Measurements from ENCODE around the gene HECW1.
A peak's percentile ranks its signal among the peaks of the same experiment; 100 is the strongest.
"Not testable (repeated sequence)": the region's sequence is repeated elsewhere in the genome, so short reads cannot be mapped to it uniquely, and the experiment has no call there.

HECW1 gene

DNA sequence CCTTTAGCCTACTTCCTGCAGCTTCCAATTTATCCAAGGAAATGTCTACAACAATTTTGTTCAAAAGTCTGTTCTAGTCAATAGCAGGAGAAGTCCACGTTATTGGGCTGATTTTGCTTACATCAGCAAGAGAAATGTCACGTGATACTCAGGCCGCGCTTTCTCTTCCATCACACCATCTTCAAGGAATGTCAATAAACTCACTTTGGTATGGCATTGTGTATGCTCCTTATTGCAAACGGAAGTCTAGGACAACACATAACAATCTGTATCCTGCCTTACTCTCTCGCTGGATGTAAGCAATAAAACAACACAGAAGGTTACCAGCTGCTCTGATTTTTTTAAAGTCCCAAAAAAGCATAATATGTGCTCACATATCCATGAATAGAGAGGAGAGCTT is 453.3 kb downstream of the HECW1 start:
- no peaks in the 10 kb centered on the region for H3K4me1 ChIP-seq
- intact Hi-C loops (cut with DNase I; ENCODE audit: low total_unique reads) = no loop called here

GRCh38 chr7:43568529-43568928 is 456.1 kb downstream of the HECW1 start:
- no peaks in the 10 kb centered on the region for H3K4me1 ChIP-seq
- no peak overlapping the region for H3K27ac ChIP-seq
- H3K4me3 ChIP-seq = no peak overlapping the region
- no peaks in the 10 kb centered on the region for H3K9me3 ChIP-seq
- intact Hi-C loops (cut with DNase I; ENCODE audit: low total_unique reads) = no loop called here
- H3K27me3 ChIP-seq = no peaks in the 10 kb centered on the region
- TF ChIP-seq, protein P1, sequence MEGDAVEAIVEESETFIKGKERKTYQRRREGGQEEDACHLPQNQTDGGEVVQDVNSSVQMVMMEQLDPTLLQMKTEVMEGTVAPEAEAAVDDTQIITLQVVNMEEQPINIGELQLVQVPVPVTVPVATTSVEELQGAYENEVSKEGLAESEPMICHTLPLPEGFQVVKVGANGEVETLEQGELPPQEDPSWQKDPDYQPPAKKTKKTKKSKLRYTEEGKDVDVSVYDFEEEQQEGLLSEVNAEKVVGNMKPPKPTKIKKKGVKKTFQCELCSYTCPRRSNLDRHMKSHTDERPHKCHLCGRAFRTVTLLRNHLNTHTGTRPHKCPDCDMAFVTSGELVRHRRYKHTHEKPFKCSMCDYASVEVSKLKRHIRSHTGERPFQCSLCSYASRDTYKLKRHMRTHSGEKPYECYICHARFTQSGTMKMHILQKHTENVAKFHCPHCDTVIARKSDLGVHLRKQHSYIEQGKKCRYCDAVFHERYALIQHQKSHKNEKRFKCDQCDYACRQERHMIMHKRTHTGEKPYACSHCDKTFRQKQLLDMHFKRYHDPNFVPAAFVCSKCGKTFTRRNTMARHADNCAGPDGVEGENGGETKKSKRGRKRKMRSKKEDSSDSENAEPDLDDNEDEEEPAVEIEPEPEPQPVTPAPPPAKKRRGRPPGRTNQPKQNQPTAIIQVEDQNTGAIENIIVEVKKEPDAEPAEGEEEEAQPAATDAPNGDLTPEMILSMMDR (IDR thresholded peaks at IDR 0.05) = no peak
- no peaks in the 10 kb centered on the region for H3K36me3 ChIP-seq
- no peak for DNase-seq

More for the DNA sequence above, 453.3 kb downstream of the HECW1 start:
- no peak overlapping the region for H3K27ac ChIP-seq
- no peaks in the 10 kb centered on the region for H3K9me3 ChIP-seq
- no peaks in the 10 kb centered on the region for H3K27me3 ChIP-seq
- no peaks in the 10 kb centered on the region for H3K36me3 ChIP-seq
- no peak for DNase-seq
- H3K4me3 ChIP-seq = no peak overlapping the region
- TF ChIP-seq, protein P1 (IDR thresholded peaks at IDR 0.05) = no peak

DNA sequence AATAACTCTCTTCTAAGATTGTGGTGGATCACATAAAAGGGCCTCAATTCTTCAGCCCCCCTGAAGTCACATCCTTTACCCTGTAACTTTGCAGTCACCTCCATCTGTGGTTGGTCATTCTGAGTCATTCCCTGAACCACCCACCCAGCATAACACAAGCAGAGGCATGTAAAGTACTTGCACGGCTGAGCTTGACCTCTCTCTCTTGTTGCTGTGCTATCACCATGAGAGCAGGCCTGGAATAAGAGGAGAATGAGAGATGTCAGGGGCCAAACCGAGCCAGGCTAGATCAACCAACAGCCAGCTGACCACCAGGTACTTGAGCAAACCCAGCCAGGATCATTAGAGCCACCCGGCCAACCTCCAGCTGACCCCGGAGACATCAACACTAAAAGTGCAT is 457.0 kb downstream of the HECW1 start:
- no peak overlapping the region for H3K27ac ChIP-seq
- TF ChIP-seq, protein P1 (IDR thresholded peaks at IDR 0.05) = no peak
- no peaks in the 10 kb centered on the region for H3K9me3 ChIP-seq
- intact Hi-C loops (cut with DNase I; ENCODE audit: low total_unique reads) = no loop called here
- no peaks in the 10 kb centered on the region for H3K27me3 ChIP-seq
- DNase-seq = no peak
- H3K4me3 ChIP-seq = no peak overlapping the region
- no peaks in the 10 kb centered on the region for H3K4me1 ChIP-seq
- H3K36me3 ChIP-seq = no peaks in the 10 kb centered on the region

DNA sequence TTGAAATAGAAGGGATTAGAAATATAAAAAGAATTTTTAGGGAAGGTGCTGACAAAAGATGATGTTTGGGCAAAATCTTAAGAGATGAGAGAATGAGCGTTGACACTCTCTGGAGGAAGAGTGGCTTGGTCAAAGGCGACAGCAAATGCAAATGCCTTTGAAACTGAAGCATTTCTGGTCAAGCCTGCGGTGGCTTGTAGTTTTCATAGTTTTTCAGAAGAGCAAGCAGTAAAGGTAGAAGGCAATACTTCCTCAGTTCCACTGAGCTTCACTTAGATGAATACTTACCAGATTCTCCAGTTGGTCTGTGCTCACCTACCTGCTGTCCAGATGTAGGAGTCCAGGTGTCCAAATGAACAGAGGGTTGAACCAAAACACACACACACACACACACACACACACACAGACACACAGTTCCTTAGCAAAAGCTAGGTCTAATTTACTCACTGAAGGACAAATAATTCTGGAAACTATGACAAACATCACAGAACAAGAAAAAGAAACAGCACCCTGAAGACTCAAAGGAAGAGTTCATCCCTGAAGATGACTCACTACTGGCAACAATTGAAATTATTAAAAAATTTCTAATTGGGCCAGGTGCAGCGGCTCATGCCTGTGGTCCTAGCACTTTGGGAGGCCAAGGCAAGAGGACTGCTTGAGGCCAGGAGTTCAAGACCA is 458.4 kb downstream of the HECW1 start:
- intact Hi-C loops (cut with DNase I; ENCODE audit: low total_unique reads) = no loop called here
- DNase-seq = no peak
- no peak overlapping the region for H3K4me3 ChIP-seq
- H3K27ac ChIP-seq = no peak overlapping the region
- H3K36me3 ChIP-seq = no peaks in the 10 kb centered on the region
- TF ChIP-seq, protein P1 (IDR thresholded peaks at IDR 0.05) = no peak
- H3K4me1 ChIP-seq = no peaks in the 10 kb centered on the region
- H3K27me3 ChIP-seq = no peaks in the 10 kb centered on the region
- H3K9me3 ChIP-seq = no peaks in the 10 kb centered on the region

DNA sequence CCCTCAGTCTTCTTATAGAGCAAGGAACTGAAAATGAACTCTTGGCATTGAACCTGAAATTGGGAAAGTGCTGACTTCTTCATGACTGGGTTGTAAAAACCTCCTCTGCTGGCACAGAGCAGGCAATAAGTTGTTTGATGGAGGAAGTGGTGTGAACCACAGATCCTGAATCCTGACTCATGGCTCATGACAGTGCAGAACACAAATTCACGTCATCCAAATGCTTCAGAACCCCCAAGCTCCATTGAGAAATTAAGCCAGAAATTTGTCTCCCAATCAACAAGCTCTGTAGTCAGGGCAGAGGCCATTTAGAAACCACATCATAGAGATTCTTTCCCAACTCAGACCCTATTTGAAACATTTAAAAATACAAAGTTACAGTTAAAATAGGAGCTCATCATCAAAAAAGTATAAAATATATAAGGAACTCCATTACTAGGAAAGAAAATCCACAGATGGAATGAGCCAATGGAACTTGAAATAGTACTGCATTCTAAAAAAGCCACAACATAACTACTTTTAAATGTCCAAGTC is 460.1 kb downstream of the HECW1 start:
- no peaks in the 10 kb centered on the region for H3K4me1 ChIP-seq
- intact Hi-C loops (cut with DNase I; ENCODE audit: low total_unique reads) = no loop called here
- H3K27me3 ChIP-seq = no peaks in the 10 kb centered on the region
- H3K4me3 ChIP-seq = no peak overlapping the region
- TF ChIP-seq, protein P1 (IDR thresholded peaks at IDR 0.05) = no peak
- H3K27ac ChIP-seq = no peak overlapping the region
- H3K36me3 ChIP-seq = no peaks in the 10 kb centered on the region
- no peaks in the 10 kb centered on the region for H3K9me3 ChIP-seq
- DNase-seq = peak; percentile 69 to 71

DNA sequence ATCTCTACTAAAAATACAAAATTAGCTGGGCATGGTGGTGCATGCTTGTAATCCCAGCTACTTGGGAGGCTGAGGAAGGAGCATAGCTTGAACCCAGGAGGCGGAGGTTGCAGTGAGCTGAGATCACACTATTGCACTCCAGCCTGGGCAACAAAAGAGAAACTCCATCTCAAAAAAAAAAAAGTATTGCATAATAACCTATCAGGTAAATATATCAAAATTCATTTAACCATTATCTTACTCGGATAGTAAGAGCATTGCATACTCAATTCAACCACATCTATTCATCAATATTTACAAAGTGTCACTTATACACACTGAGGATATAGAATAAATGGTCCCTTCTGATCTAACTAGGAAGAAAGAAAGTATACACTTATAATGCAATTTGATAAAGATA is 461.4 kb downstream of the HECW1 start:
- H3K4me3 ChIP-seq; intact Hi-C loops (cut with DNase I; ENCODE audit: low total_unique reads); H3K9me3 ChIP-seq; H3K27me3 ChIP-seq; H3K27ac ChIP-seq; DNase-seq; H3K36me3 ChIP-seq; H3K4me1 ChIP-seq: not testable (repeated sequence)
